Body of pancreas (tissue), 4 donors: ENCODE measurements around the gene ZNF423.

Experiments
- CTCF ChIP-seq, 7 experiments: fragments of 450-650 bp in 4 of 7; fragments of 200-600 bp in 3 of 7; sonication (generic) in 3 of 7; IDR thresholded peaks; one replicate each; pipeline ENCODE4 v1.5.1; 2016 to 2019; ENCODE audit warnings: antibody characterized with exemption in 7 of 7
- POLR2A ChIP-seq, 3 donors: fragments of 450-650 bp; IDR thresholded peaks; one replicate each; pipeline ENCODE4 v1.6.1; 2016; ENCODE audit warnings: antibody characterized with exemption in 3 of 3, mild to moderate bottlenecking in 2 of 3

- no peak for TF ChIP-seq POLR2A (IDR thresholded peaks at IDR 0.05)
- no peak for TF ChIP-seq CTCF (IDR thresholded peaks at IDR 0.05)
Observed at GRCh38 chr16:49503256-49504022, 352.5 kb downstream of the ZNF423 start.
